ENCODE results near the gene PML. TPM values are rescaled to one million over a fixed set of nuclear protein-coding genes. Genes with fewer than 3 reads are reported as not detected.

PML gene
- total RNA-seq, 1 donor from 2014 or later, result 227 TPM

- Histone ChIP-seq H3K27ac (peak overlapping the region in 1 of 2 donors; percentile 100), H3K9me3 (no peaks in the 10 kb centered on the region), H3K36me3 (peaks cover 0 to 7% of the 10 kb centered on the region in 2 donors), H3K27me3 (no peaks in the 10 kb centered on the region), H3K4me1 (peaks cover 16 to 50% of the 10 kb centered on the region in 2 donors), H3K4me3 (no peak overlapping the region)
- no peak for TF ChIP-seq CTCF (IDR thresholded peaks at IDR 0.05)
- intact Hi-C loops (cut with DNase I), result loop anchor here (10.0 kb wide), 1 partner anchor 359 kb away; no protein-coding TSS in a partner anchor
- peak in 1 of 2 donors; percentile 58 for DNase-seq (ENCODE audit: low spot score in 2 of 2)
These were observed 39.2 kb upstream of the PML start for GRCh38 chr15:73955326-73955725.

GRCh38 chr15:73955861-73956742 is 38.4 kb upstream of the PML start:
- Histone ChIP-seq H3K9me3 (no peaks in the 10 kb centered on the region), H3K4me3 (no peak overlapping the region), H3K27me3 (no peaks in the 10 kb centered on the region), H3K27ac (peak overlapping the region; percentile 45 to 68), H3K36me3 (peaks cover 0 to 7% of the 10 kb centered on the region in 2 donors), H3K4me1 (peaks cover 16 to 42% of the 10 kb centered on the region in 2 donors)
- intact Hi-C loops (cut with DNase I), result loop anchor here (10.0 kb wide), 1 partner anchor 359 kb away; no protein-coding TSS in a partner anchor
- no peak for TF ChIP-seq CTCF (IDR thresholded peaks at IDR 0.05)
- DNase-seq (ENCODE audit: low spot score in 2 of 2), result peak in 1 of 2 donors; percentile 52

GRCh38 chr15:73956743-73957135 is 37.8 kb upstream of the PML start:
- Histone ChIP-seq H3K4me1 (peaks cover 13 to 38% of the 10 kb centered on the region in 2 donors), H3K27ac (peak overlapping the region; percentile 45 to 68), H3K36me3 (peaks cover 0 to 7% of the 10 kb centered on the region in 2 donors), H3K27me3 (no peaks in the 10 kb centered on the region), H3K4me3 (no peak overlapping the region), H3K9me3 (no peaks in the 10 kb centered on the region)
- TF ChIP-seq CTCF (IDR thresholded peaks at IDR 0.05), result no peak
- intact Hi-C loops (cut with DNase I), result loop anchor here (10.0 kb wide), 1 partner anchor 358 kb away; no protein-coding TSS in a partner anchor
- DNase-seq (ENCODE audit: low spot score in 2 of 2), result peak in 1 of 2 donors; percentile 86

- no peaks in the 10 kb centered on the region for H3K27me3 ChIP-seq
- no peaks in the 10 kb centered on the region for H3K9me3 ChIP-seq
- TF ChIP-seq CTCF (IDR thresholded peaks at IDR 0.05), result no peak
- H3K36me3 ChIP-seq, result peaks cover 0 to 5% of the 10 kb centered on the region in 2 donors
- peak in 1 of 2 donors; percentile 60 for DNase-seq (ENCODE audit: low spot score in 2 of 2)
- peak overlapping the region; percentile 24 to 68 for H3K27ac ChIP-seq
- peaks cover 7 to 33% of the 10 kb centered on the region in 2 donors for H3K4me1 ChIP-seq
- H3K4me3 ChIP-seq, result no peak overlapping the region
- intact Hi-C loops (cut with DNase I), result loop anchor here (10.0 kb wide), 1 partner anchor 358 kb away; no protein-coding TSS in a partner anchor
These were observed 37.2 kb upstream of the PML start for GRCh38 chr15:73957276-73957675.

- Histone ChIP-seq H3K27ac (peak overlapping the region in 1 of 2 donors; percentile 68), H3K9me3 (no peaks in the 10 kb centered on the region), H3K4me3 (no peak overlapping the region), H3K36me3 (no peaks in the 10 kb centered on the region), H3K4me1 (peaks cover 7 to 28% of the 10 kb centered on the region in 2 donors), H3K27me3 (no peaks in the 10 kb centered on the region)
- no peak for DNase-seq (ENCODE audit: low spot score in 2 of 2)
- intact Hi-C loops (cut with DNase I), result loop anchor here (10.0 kb wide), 1 partner anchor 357 kb away; no protein-coding TSS in a partner anchor
- no peak for TF ChIP-seq CTCF (IDR thresholded peaks at IDR 0.05)
These were observed 36.7 kb upstream of the PML start for GRCh38 chr15:73957785-73958184.
